Hippocampal formation (tissue), 2 donors: Measurements from ENCODE around the gene KRT37.
"Not testable (repeated sequence)": the region's sequence is repeated elsewhere in the genome, so short reads cannot be mapped to it uniquely, and the experiment has no call there.

Experiments used
- DNase-seq, 2 donors: peaks; one replicate each; lab custom pipeline; 2025; lab: John Stamatoyannopoulos, UW

KRT37 gene

DNA sequence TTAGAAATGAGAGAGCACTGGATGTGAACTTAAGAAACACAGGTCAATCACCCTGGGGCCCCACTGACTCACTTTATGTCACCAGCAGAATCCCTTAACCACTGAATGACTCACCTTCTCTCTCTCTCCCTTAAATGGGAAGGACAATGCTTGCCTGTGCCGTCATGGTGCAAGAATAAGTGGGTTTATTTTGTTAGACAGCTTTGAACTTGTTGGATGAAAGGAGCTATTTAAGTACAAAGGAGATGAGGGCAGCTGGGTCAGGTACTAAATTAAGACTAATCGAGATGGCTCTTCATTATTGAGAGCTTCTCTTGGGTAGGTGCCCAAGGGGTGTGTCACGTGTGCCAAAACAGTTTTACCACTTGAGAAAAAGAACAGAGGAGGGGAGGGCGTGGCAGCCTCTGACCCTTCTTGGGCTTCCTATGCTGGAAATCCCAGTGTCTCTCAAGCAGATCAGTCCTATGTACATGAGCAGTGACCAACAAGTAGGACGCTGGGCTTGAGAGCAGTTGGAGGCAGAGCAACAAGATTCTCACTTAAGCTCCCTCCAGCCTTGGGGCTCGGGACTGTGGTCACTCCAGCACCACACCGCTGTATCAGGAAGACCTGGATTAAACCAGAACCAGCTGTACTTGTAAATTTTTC is 20.2 kb downstream of the KRT37 start:
- DNase-seq, result no peak

- no peak for DNase-seq
These were observed 20.9 kb downstream of the KRT37 start for GRCh38 chr17:41403404-41404023.

DNA sequence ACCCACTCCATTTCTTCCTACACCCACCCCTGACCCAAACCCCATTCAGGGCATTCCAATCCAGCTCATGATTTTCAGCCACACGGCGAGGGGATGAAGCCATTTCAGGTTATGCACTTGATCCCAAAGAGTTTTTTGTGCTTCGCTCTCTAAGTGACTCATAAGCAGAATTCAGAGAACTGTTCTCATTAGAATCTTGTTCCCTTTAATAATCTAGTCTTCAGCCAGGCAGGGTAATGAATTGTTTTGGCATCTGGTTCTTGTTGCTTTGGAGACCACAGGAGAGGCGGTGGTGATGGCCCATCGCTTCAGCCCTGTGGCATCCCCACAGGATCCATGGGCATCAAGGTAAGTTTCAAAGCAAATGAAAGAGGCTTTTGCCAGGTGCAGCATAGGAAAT is 22.2 kb downstream of the KRT37 start:
- DNase-seq, result no peak

- no peak for DNase-seq
These were observed 27.3 kb downstream of the KRT37 start, which contains the start of gene KRT31 for GRCh38 chr17:41396996-41397660. TSS of gene KRT31 (minus strand) at chr17:41397608. CDS start at chr17:41397539, 69 bp downstream.

DNA sequence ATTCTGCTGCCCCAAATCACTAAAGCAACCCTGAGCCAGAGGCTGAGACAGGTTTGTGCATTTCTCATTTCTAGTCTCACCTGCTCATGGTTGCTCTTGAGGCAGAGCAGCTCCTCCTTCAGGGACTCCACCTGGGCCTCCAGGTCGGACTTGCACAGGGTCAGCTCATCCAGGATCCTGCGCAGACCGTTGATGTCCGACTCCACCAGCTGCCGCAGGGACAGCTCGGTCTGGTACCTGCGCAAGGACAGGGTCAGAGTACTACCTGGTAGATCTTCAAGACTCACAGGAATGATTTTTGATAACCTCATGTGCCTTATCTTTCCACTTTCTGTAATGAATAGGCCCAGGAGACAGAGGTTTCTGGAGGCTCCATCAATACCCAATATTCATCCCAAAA is 28.0 kb downstream of the KRT37 start:
- DNase-seq, result no peak

DNA sequence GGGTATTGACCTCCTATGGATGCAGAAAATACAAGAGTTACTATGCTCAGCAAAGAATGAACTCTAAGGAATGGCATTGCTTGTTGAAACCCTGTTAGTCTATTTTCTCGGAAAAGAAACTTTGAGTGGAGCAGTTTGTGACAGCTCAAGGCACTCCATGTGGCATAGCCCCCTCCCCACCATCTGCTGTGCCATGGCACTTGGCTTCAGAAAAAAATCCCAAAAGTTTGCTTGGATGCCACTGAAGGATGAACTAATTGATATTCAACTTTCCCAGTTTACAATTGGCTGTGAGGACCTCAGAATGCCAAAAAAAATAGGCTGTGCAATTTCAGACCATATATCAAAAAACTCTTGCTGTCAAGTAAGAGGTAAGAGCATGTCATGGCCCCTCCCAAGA is 28.8 kb downstream of the KRT37 start:
- DNase-seq, result no peak

GRCh38 chr17:41395044-41395443 is 29.3 kb downstream of the KRT37 start:
- not testable (repeated sequence) for DNase-seq

DNA sequence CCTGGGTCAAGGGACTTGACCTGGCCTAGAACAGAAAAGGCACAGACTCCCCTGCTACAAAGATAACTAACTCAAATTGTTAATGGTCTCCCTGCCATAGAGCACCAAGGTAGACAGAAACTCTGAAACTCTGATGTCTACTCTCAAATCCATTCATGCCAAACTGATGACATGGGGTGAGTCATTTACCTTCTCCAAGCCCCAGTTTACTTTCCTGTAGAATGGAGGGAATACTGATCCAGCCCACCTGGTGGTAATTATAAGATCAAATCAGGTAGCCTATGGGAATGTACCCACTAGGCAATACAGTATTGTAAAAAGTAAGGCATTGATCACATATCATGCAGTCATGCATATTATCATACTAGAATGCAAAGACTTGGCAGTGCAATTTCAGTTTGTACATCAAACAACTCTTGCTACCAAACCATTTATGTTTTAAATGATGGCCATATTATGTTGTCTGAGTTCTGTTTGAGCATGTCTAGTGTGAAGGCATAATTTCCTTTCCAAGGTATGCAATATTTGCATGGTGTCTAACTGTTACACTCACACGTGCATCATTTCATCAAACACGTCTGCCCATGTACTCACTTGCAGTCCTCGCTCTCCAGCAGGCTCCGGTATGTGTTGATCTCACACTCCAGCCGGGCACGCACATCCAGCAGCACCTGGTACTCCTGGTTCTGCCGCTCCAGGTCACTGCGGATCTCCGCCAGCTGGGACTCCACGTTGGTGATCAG is 30.0 kb downstream of the KRT37 start:
- no peak for DNase-seq

DNA sequence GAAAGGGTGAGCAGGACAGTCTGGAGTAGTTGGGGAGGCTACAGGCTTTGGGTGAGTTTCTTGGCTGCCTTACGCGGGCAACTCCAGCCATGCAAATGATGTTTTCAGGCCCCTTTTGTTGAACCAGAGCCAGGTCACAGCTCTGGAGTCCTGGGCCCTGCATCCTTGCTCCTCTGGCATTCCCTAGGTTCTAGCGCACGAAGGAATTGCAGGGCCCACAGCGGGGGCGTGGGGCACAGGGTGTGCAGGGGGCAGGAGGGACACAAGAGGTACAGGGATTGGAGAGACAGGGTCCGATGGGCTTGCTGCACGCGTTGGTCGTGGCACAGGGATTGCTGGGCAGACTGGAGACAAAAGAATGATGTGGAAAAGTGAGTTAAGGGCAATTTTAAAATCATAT is 30.6 kb downstream of the KRT37 start:
- no peak for DNase-seq

- DNase-seq, result no peak
These were observed 31.1 kb downstream of the KRT37 start for GRCh38 chr17:41393294-41393693.

DNA sequence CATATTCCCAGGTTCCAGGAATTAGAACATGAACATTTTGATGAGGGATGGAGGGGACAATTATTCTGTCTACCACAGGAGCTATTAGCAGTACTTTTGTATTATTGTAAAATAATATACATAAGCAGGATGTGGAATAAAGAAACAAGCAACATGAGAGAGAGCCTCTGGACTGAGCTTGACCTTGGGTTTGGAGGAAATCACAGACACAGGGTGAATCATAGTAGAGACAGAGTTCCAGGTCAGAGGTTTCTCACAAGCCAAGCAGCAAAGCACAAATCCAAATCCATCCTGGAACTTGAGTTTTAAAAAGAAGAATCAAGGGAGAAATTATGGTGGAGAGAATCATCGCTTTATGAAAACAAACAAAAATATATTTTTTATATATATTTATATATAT is 32.1 kb downstream of the KRT37 start:
- no peak for DNase-seq

GRCh38 chr17:41391535-41391934 is 32.9 kb downstream of the KRT37 start:
- DNase-seq, result no peak

DNA sequence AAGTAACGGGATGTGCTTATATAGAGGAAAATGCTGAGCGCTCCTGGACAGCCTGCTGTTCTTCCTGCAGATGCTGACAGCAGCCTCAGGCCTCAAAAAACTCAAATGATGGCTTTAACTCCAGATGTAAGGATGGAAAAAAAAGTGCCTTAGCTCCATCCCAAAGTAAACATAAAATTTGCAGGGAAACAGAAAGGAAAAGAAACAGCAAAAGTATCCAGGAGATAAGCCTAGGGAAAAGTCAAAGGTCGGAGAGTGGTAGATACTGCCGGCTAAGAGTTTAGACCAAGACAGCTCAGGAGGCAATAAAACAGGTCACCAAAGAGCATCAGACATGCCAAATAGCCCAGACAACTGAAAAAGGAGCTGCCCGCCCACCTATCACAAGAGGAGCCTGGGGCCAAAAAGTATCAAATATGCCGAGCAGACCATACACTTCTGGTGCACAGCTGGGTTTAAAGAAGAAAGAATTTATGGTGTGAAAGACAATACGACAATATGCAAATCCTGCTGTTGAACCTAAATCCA is 33.9 kb downstream of the KRT37 start:
- DNase-seq, result no peak

DNA sequence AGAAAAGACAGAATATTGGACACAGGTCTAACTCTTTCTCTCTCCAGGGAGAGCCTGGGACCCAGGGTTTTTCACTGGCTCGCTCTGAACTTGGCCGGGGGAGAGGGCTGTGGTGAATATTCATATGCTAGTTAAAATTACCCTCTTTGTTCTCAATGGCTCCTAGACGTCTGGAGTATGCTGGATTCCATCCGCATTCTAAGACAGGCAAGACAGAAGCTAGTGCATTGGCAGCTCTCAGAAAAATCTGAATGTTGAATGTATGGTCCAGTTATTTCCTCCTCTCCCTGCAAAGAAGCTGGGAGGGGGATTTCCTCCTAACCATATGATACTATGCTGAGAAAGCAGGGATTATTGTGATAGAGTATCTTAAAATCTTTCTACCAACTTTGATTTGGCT is 36.7 kb downstream of the KRT37 start:
- no peak for DNase-seq

DNA sequence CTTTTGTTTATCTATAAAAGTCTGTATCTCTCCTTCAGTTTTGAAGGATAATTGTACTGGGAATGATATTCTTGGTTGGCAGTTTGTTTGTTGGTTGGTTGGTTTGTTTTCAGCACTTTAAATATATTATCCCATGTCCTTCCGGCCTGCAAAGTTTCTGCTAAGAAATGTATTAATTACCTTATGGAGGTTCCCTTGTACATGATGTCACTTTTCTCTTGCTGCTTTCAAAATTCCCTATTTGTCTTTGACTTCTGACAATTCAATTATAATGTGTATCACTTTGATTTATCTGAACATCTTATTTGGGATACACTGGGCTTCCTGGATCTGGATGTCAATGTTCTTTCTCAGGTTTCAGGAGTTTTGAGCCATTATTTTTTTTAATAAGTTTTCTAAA is 38.2 kb downstream of the KRT37 start:
- DNase-seq, result no peak

DNA sequence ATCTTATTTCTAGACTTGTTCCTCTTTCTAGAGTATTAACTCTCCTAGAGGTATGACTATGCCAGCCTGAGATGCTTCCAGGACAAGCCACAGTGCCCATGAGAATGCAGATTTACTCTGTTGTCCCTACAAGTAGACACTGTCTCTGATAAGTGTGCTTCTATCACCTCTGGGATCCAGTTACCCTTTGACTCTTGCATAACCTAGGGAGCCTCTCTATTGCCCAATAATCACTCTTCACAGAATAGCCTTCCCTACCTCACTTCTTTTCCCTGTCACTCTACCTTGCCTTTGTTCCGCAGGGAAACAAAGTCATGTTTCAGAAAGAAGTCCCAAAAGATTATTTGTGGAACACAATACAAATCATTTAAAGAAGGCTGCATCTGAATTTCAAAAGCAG is 40.7 kb downstream of the KRT37 start:
- no peak for DNase-seq

DNA sequence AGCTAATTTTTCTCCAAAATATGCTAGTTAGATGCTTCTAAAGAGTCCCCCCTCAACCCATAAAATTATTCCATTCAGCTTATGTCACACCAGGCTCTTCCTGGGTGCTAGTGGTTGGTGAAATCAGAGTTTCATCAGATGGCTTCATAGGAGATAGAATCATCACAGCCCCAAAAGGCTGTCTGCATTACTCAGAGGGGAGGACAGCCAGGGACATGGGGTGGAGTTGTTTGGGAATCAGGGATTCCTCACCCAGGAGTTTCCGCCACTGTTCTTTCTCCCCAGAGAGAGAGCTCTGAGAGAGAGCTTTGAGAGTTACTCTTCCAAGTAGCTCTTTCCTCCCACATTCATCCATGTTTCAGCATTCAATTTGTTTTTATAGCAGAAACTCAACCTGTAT is 42.0 kb downstream of the KRT37 start:
- DNase-seq, result no peak

- not testable (repeated sequence) for DNase-seq
These were observed 42.4 kb downstream of the KRT37 start, which contains the start of gene KRT34 for GRCh38 chr17:41381943-41382342. TSS of gene KRT34 (minus strand) at chr17:41382306. CDS start at chr17:41382246, 60 bp downstream.

- not testable (repeated sequence) for DNase-seq
These were observed 44.3 kb downstream of the KRT37 start for GRCh38 chr17:41380091-41380490.

DNA sequence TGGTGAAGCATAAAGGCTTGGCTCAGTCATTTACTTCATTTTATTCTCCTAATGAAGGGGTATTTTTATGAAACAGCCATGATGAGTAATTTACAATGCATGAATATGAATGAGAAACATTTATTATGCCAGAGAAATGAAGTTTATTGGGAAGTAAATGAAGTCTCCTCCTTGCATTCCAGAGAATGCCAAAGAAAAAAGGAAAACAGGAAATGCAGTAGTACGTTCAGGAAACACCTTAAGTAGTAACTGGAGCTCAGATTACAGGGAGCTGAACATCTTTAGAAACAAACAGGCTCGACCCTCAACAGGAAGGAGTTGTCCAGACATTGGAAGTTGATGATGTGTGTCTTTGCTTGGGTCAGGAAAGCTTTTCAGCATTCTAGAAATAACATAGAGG is 46.8 kb downstream of the KRT37 start:
- DNase-seq, result no peak
